K562 (cell line): ENCODE data around the gene RNLS. TPM values are rescaled to one million over a fixed set of nuclear protein-coding genes. Genes with fewer than 3 reads are reported as not detected.

Experiments used
- ATAC-seq: fragments of 200-7000 bp; cut with Tn5 transposase; 3 replicates; pipeline ENCODE4 v1.9.1; 2020; ENCODE audit warnings: moderate library complexity
- BruUV-seq: library from RNA; stranded (reverse); fragments of 400-500 nt; replicated peaks from 2 replicates; lab custom pipeline; 2021; lab: Mats Ljungman, UMichigan
- CTCF ChIA-PET: fragments of 300-600 bp; formaldehyde crosslinking; extraction: SDS; loops from one replicate; lab custom pipeline; 2021; ENCODE audit warnings: low intra/inter-chr PET ratio; lab: Yijun Ruan, JAX
- POLR2A ChIA-PET: fragments of 300-600, 350-650 bp; sonication (Branson Sonifier 250); formaldehyde crosslinking; extraction: SDS; loops from one replicate; lab custom pipeline; 2021; ENCODE audit warnings: antibody characterized with exemption, inconsistent platforms; lab: Yijun Ruan, JAX
- DNase-seq, 4 experiments: peaks; one replicate each; pipeline versions ENCODE4 v3.0.0 to v3.0.0-alpha.2; 2011 to 2018; ENCODE audit warnings: low spot score in 3 of 4, mixed read lengths in 3 of 4; ENCODE audit errors: extremely low read depth in 1 of 4
- FAIRE-seq: peaks from 2 replicates; lab custom pipeline; 2011; peaks lifted over from hg19 to GRCh38; lab: Jason Lieb, UNC
- H2AFZ ChIP-seq: 2 replicates; pipeline ENCODE4 v1.6.0; 2011; ENCODE audit warnings: low read depth, low read length, control low read depth, inconsistent platforms
- H3K27ac ChIP-seq: fragments of 200-600 bp; 3 replicates; pipeline ENCODE4 v1.8.0; 2011; ENCODE audit warnings: low read depth, mild to moderate bottlenecking, control low read depth, inconsistent platforms, low read length, moderate library complexity, mixed read lengths; ENCODE audit errors: extremely low read depth
- H3K27me3 ChIP-seq, 2 experiments: fragments of 300-600 bp in 1 of 2; 2 replicates in 1 of 2; 3 replicates in 1 of 2; pipeline versions ENCODE4 v1.6.0 to v1.8.0; 2011; ENCODE audit warnings: inconsistent platforms in 2 of 2, low read length in 2 of 2, mild to moderate bottlenecking in 1 of 2, mixed read lengths in 1 of 2, moderate library complexity in 1 of 2; ENCODE audit not compliant: control insufficient read depth in 2 of 2, insufficient read depth in 2 of 2
- H3K36me3 ChIP-seq: fragments of 300-600 bp; 3 replicates; pipeline ENCODE4 v1.8.0; 2011; ENCODE audit warnings: mild to moderate bottlenecking, low read length, inconsistent platforms; ENCODE audit not compliant: control insufficient read depth, insufficient read depth
- H3K4me1 ChIP-seq, 2 experiments: fragments of 200-600 bp in 1 of 2; replicated peaks in 1 of 2; 2 replicates in 1 of 2; 3 replicates in 1 of 2; pipeline versions ENCODE4 v1.5.1 to v1.8.0; 2011; ENCODE audit warnings: inconsistent platforms in 2 of 2, low read length in 2 of 2, mild to moderate bottlenecking in 1 of 2, mixed read lengths in 1 of 2, moderate library complexity in 1 of 2; ENCODE audit not compliant: control insufficient read depth in 2 of 2, insufficient read depth in 2 of 2
- H3K4me2 ChIP-seq: 2 replicates; pipeline ENCODE4 v1.6.1; 2011; ENCODE audit warnings: low read length, control low read depth, inconsistent platforms, mixed read lengths; ENCODE audit not compliant: insufficient read depth
- H3K4me3 ChIP-seq: fragments of 200-600 bp; sonication (generic), shearing (Covaris generic); 2 replicates; pipeline ENCODE4 v1.5.1; 2016; ENCODE audit warnings: control low read depth, inconsistent platforms
- H3K79me2 ChIP-seq: fragments of 200-600 bp; 3 replicates; pipeline ENCODE4 v1.8.0; 2011; ENCODE audit warnings: low read length, inconsistent platforms; ENCODE audit not compliant: control insufficient read depth, insufficient read depth
- H3K9ac ChIP-seq, 2 experiments: 2 replicates each; pipeline versions ENCODE4 v1.6.0 to v1.6.1; 2011; ENCODE audit warnings: low read depth in 2 of 2, low read length in 2 of 2, control low read depth in 1 of 2, inconsistent platforms in 1 of 2, mild to moderate bottlenecking in 1 of 2, mixed read lengths in 1 of 2; ENCODE audit not compliant: insufficient read depth in 1 of 2
- H3K9me1 ChIP-seq: one replicate; pipeline ENCODE4 v1.6.0; 2011; ENCODE audit warnings: inconsistent platforms, mild to moderate bottlenecking, low read length, moderate library complexity; ENCODE audit not compliant: control insufficient read depth, insufficient read depth
- H3K9me3 ChIP-seq: replicated peaks from 2 replicates; pipeline ENCODE4 v1.5.1; 2011; ENCODE audit warnings: low read depth, low read length, inconsistent platforms; ENCODE audit not compliant: control insufficient read depth, insufficient read depth
- H4K20me1 ChIP-seq: replicated peaks from 2 replicates; pipeline ENCODE4 v1.6.1; 2011; ENCODE audit warnings: low read length, inconsistent platforms, mixed read lengths; ENCODE audit not compliant: control insufficient read depth, insufficient read depth
- EP300 ChIP-seq: IDR thresholded peaks from 2 replicates; pipeline ENCODE4 v1.6.1; 2012; ENCODE audit warnings: low read length, improper control_type of control experiment
- FOXA1 ChIP-seq: fragments of 450-650 bp; IDR thresholded peaks from 2 replicates; pipeline ENCODE4 v1.6.1; 2016; ENCODE audit warnings: mild to moderate bottlenecking, borderline replicate concordance
- GATAD2A ChIP-seq: fragments of 450-650 bp; IDR thresholded peaks from 2 replicates; pipeline ENCODE4 v1.6.1; 2017
- NELFE ChIP-seq: IDR thresholded peaks from 2 replicates; pipeline ENCODE4 v1.6.1; 2011; ENCODE audit warnings: mild to moderate bottlenecking; ENCODE audit not compliant: insufficient read depth, insufficient read length
- NFIC ChIP-seq: fragments of 450-650 bp; IDR thresholded peaks from 2 replicates; pipeline ENCODE4 v1.6.1; 2017; ENCODE audit warnings: mild to moderate bottlenecking, inconsistent platforms
- NFXL1 ChIP-seq: fragments of 450-650 bp; formaldehyde crosslinking; IDR thresholded peaks from 2 replicates; pipeline ENCODE4 v1.4.0; 2021; ENCODE audit warnings: mild to moderate bottlenecking
- NR2C1 ChIP-seq, 2 experiments: fragments of 450-650 bp; IDR thresholded peaks; 2 replicates each; pipeline ENCODE4 v1.6.1; 2017; ENCODE audit warnings: mild to moderate bottlenecking in 2 of 2, antibody characterized with exemption in 1 of 2, inconsistent platforms in 1 of 2, missing compliant biosample characterization in 1 of 2, missing genetic modification characterization in 1 of 2
- SMARCC2 ChIP-seq: fragments of 450-650 bp; IDR thresholded peaks from 2 replicates; pipeline ENCODE4 v1.6.1; 2017; ENCODE audit warnings: antibody characterized with exemption, moderate library complexity, mild to moderate bottlenecking, low read depth
- TSC22D4 ChIP-seq: fragments of 450-650 bp; IDR thresholded peaks from 2 replicates; pipeline ENCODE4 v1.6.1; 2016; ENCODE audit warnings: missing genetic modification characterization, missing biosample characterization, control low read depth
- ZNF121 ChIP-seq: sonication (generic); formaldehyde crosslinking; conservative IDR thresholded peaks from 2 replicates; pipeline ENCODE4 v1.8.0; 2022; ENCODE audit warnings: missing genetic modification reagents
- ZNF134 ChIP-seq: fragments of 250-450 bp; sonication (Bioruptor Pico); conservative IDR thresholded peaks from 2 replicates; pipeline ENCODE4 v1.4.0; 2020
- ZNF41 ChIP-seq: fragments of 250-450 bp; sonication (Bioruptor Pico); conservative IDR thresholded peaks from 2 replicates; pipeline ENCODE4 v1.4.0; 2020; ENCODE audit warnings: mild to moderate bottlenecking
- in situ Hi-C: fragments of 300-500 bp; cut with MboI; formaldehyde crosslinking; loops from 4 replicates; pipeline ENCODE4 v1.15.0; 2018; ENCODE audit warnings: inconsistent platforms, mixed read lengths
- intact Hi-C: fragments of 100-400 bp; cut with micrococcal nuclease; formaldehyde crosslinking; loops from 2 replicates; pipeline ENCODE4 v1.14.2; 2022
- polyA plus RNA-seq, 8 experiments: library from polyadenylated mRNA; depleted of rRNA in 4 of 8; stranded (reverse) in 5 of 8; unstranded in 3 of 8; fragments of >200 nt; fragmentation: Nextera tagmentation in 2 of 8; fragmentation: Illumina TruSeq in 1 of 8; extraction: Ambion mirVana in 2 of 8; extraction: Trizol in 1 of 8; gene quantifications; 2 replicates each; pipeline versions ENCODE4 v1.2.1 to v1.2.3, GENCODE V29; 2011 to 2014; ENCODE audit warnings: inconsistent platforms in 1 of 8, missing spikeins in 1 of 8
- total RNA-seq, 7 experiments: library from RNA; depleted of rRNA in 6 of 7; stranded (reverse); fragments of >200 nt in 6 of 7; fragmentation: Illumina TruSeq in 2 of 7; extraction: Trizol in 2 of 7; gene quantifications; 2 replicates each; pipeline versions ENCODE4 v1.2.1 to v1.2.3, GENCODE V29; 2011 to 2021; ENCODE audit warnings: low replicate concordance in 1 of 7

The RNLS gene
- total and polyA plus RNA-seq, 9 of the 15 experiments (the other 6 are each of a cell fraction or from before 2014, with no cell fraction given) = 0.14 to 0.72 (median 0.41) TPM; not detected in 3

DNA sequence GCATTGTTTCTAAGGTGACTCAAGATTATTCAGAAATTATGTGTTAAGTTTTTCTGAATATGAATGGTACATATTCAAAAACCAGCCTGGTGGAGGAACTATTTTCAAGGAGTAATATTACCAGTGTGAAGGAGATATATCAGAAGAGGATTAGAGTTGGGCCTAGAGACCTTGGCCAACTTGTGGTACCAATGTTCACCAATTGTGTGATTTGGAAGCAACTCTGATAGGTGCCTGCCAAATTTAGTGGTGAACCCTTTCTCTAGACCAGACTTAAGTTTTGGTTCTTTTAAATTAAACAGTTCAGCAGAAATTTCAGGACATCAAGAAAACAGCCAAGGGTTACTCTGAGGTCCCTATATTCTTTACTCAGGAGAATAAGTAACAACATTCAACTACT, 88.6 kb downstream of the RNLS start:
- H3K4me2 ChIP-seq = no peak overlapping the region
- H3K9me1 ChIP-seq = no peaks in the 10 kb centered on the region
- FAIRE-seq (no peak), DNase-seq (no peak), ATAC-seq (no peak)
- H4K20me1 ChIP-seq = no peaks in the 10 kb centered on the region
- ChIA-PET CTCF (no interaction called here), POLR2A (no interaction called here)
- intact Hi-C loops = no loop called here
- BruUV-seq = no TSS peak
- H3K9me3 ChIP-seq = no peaks in the 10 kb centered on the region
- H3K4me1 ChIP-seq = no peaks in the 10 kb centered on the region
- H3K36me3 ChIP-seq = no peaks in the 10 kb centered on the region
- in situ Hi-C loops = no loop called here
- H2AFZ ChIP-seq = no peak overlapping the region
- H3K79me2 ChIP-seq = no peaks in the 10 kb centered on the region
- no peak for TF ChIP-seq ZNF41 (CRISPR knock-in tag)
- no peak for TF ChIP-seq SMARCC2
- no peak for TF ChIP-seq ZNF134 (CRISPR knock-in tag)
- TF ChIP-seq GATAD2A = no peak
- no peak for TF ChIP-seq NELFE
- TF ChIP-seq TSC22D4 (tag) = no peak
- no peak for TF ChIP-seq EP300
- no peak for TF ChIP-seq NFIC
- no peak for TF ChIP-seq NR2C1 (IDR thresholded peaks at IDR 0.05)
- TF ChIP-seq NR2C1 (tag; IDR thresholded peaks at IDR 0.05) = no peak
- TF ChIP-seq FOXA1 = no peak
- TF ChIP-seq NFXL1 (CRISPR knock-in tag) = no peak
- no peak for TF ChIP-seq ZNF121 (CRISPR knock-in tag)
- no peaks in the 10 kb centered on the region for H3K27me3 ChIP-seq
- H3K27ac ChIP-seq = no peak overlapping the region
- H3K9ac ChIP-seq = no peak overlapping the region
- no peak overlapping the region for H3K4me3 ChIP-seq
